H1 (cell line): ENCODE data around the gene SEH1L. TPM values are rescaled to one million over a fixed set of nuclear protein-coding genes. Genes with fewer than 3 reads are reported as not detected.

ENCODE experiments used
- CTCF ChIA-PET: fragments of 300-600 bp; sonication (Branson Sonifier 250); formaldehyde crosslinking; loops from one replicate; lab custom pipeline; 2021; ENCODE audit not compliant: partially characterized antibody; lab: Charles Lee
- POLR2A ChIA-PET: fragments of 300-600 bp; sonication (Branson Sonifier 250); formaldehyde crosslinking; loops from one replicate; lab custom pipeline; 2021; ENCODE audit warnings: inconsistent platforms; ENCODE audit not compliant: partially characterized antibody; lab: Charles Lee
- DNase-seq, 2 experiments: peaks; one replicate each; pipeline versions ENCODE4 v3.0.0 to v3.0.0-alpha.2; 2010 to 2022; ENCODE audit warnings: low spot score in 2 of 2, low read depth in 1 of 2, mixed read lengths in 1 of 2
- FAIRE-seq: peaks from 2 replicates; lab custom pipeline; 2011; peaks lifted over from hg19 to GRCh38; lab: Jason Lieb, UNC
- H2AFZ ChIP-seq: 2 replicates; pipeline ENCODE4 v1.8.1; 2012; ENCODE audit warnings: low read length, inconsistent platforms
- H2AK5ac ChIP-seq: 2 replicates; pipeline ENCODE4 v1.6.1; 2013; ENCODE audit warnings: low read depth, low read length
- H2BK120ac ChIP-seq: replicated peaks from 2 replicates; pipeline ENCODE3; 2013; ENCODE audit warnings: low read depth, low read length, inconsistent platforms
- H2BK12ac ChIP-seq: 2 replicates; pipeline ENCODE4 v1.6.1; 2013; ENCODE audit warnings: low read depth, low read length
- H2BK15ac ChIP-seq: 2 replicates; pipeline ENCODE4 v1.6.1; 2013; ENCODE audit warnings: low read length
- H2BK20ac ChIP-seq: 2 replicates; pipeline ENCODE4 v1.6.1; 2013; ENCODE audit warnings: low read length
- H2BK5ac ChIP-seq: 2 replicates; pipeline ENCODE4 v1.6.1; 2013; ENCODE audit warnings: low read depth, low read length
- H3K14ac ChIP-seq: 2 replicates; pipeline ENCODE4 v1.6.1; 2013; ENCODE audit warnings: inconsistent platforms; ENCODE audit not compliant: insufficient read length
- H3K18ac ChIP-seq: 2 replicates; pipeline ENCODE4 v1.6.1; 2013; ENCODE audit warnings: low read length; ENCODE audit errors: extremely low read depth
- H3K23ac ChIP-seq: 2 replicates; pipeline ENCODE4 v1.6.1; 2013; ENCODE audit warnings: inconsistent platforms; ENCODE audit not compliant: insufficient read length
- H3K23me2 ChIP-seq: 2 replicates; pipeline ENCODE4 v1.6.1; 2013; ENCODE audit warnings: low read depth, low read length
- H3K27ac ChIP-seq: 2 replicates; pipeline ENCODE4 v1.6.1; 2011; ENCODE audit warnings: low read depth, low read length, inconsistent platforms
- H3K27me3 ChIP-seq, 4 experiments: replicated peaks in 1 of 4; 1 replicate in 1 of 4; 2 replicates in 3 of 4; pipeline versions ENCODE4 v1.6.1 to v1.8.1; 2011 to 2013; ENCODE audit warnings: low read length in 3 of 4, mild to moderate bottlenecking in 3 of 4, inconsistent platforms in 2 of 4, mixed read lengths in 2 of 4, moderate library complexity in 1 of 4; ENCODE audit not compliant: control insufficient read depth in 3 of 4, insufficient read depth in 3 of 4; ENCODE audit errors: extremely low read depth in 1 of 4
- H3K36me3 ChIP-seq, 4 experiments: 2 replicates each; pipeline versions ENCODE4 v1.6.1 to v1.8.1; 2011 to 2013; ENCODE audit warnings: mild to moderate bottlenecking in 4 of 4, low read length in 3 of 4, moderate library complexity in 2 of 4, control low read depth in 1 of 4, inconsistent platforms in 1 of 4; ENCODE audit not compliant: insufficient read depth in 4 of 4, control insufficient read depth in 2 of 4
- H3K4ac ChIP-seq: replicated peaks from 2 replicates; pipeline ENCODE3; 2013; ENCODE audit warnings: low read length, low read depth, mixed read lengths, inconsistent platforms; ENCODE audit not compliant: insufficient read length
- H3K4me1 ChIP-seq, 4 experiments: replicated peaks in 1 of 4; 1 replicate in 1 of 4; 2 replicates in 3 of 4; pipeline versions ENCODE4 v1.6.1 to v1.8.1; 2011 to 2013; ENCODE audit warnings: low read length in 3 of 4, inconsistent platforms in 2 of 4, mixed read lengths in 1 of 4; ENCODE audit not compliant: insufficient read depth in 4 of 4, control insufficient read depth in 3 of 4
- H3K4me2 ChIP-seq, 2 experiments: 2 replicates each; pipeline versions ENCODE4 v1.6.1 to v1.8.1; 2011 to 2013; ENCODE audit warnings: low read depth in 2 of 2, low read length in 2 of 2, control low read depth in 1 of 2, inconsistent platforms in 1 of 2, mild to moderate bottlenecking in 1 of 2; ENCODE audit not compliant: insufficient read depth in 1 of 2
- H3K4me3 ChIP-seq, 4 experiments: fragments of 200-600, 300-600 bp in 1 of 4; sonication (generic), shearing (Covaris generic), sonication (Bioruptor Twin) in 1 of 4; 2 replicates each; pipeline versions ENCODE4 v1.5.1 to v1.8.1; 2011 to 2016; ENCODE audit warnings: low read length in 4 of 4, low read depth in 3 of 4, control low read depth in 2 of 4, inconsistent platforms in 2 of 4, mild to moderate bottlenecking in 2 of 4, mixed read lengths in 1 of 4, moderate library complexity in 1 of 4; ENCODE audit not compliant: insufficient read depth in 2 of 4; ENCODE audit errors: extremely low read depth in 1 of 4
- H3K56ac ChIP-seq: replicated peaks from 2 replicates; pipeline ENCODE3; 2013; ENCODE audit warnings: low read depth, mild to moderate bottlenecking, mixed read lengths, low read length, inconsistent platforms; ENCODE audit not compliant: insufficient read length
- H3K79me1 ChIP-seq: 2 replicates; pipeline ENCODE4 v1.6.1; 2013; ENCODE audit warnings: low read depth, low read length, control low read depth
- H3K79me2 ChIP-seq, 2 experiments: 2 replicates each; pipeline versions ENCODE4 v1.6.1 to v1.8.1; 2012 to 2013; ENCODE audit warnings: low read length in 2 of 2, mild to moderate bottlenecking in 2 of 2, inconsistent platforms in 1 of 2; ENCODE audit not compliant: insufficient read depth in 2 of 2, control insufficient read depth in 1 of 2
- H3K9ac ChIP-seq, 4 experiments: replicated peaks in 1 of 4; 1 replicate in 1 of 4; 2 replicates in 3 of 4; pipeline versions ENCODE4 v1.6.1 to v1.8.1; 2011 to 2013; ENCODE audit warnings: low read depth in 3 of 4, low read length in 3 of 4, control low read depth in 2 of 4, mild to moderate bottlenecking in 2 of 4, moderate library complexity in 2 of 4, inconsistent platforms in 1 of 4; ENCODE audit errors: extremely low read depth in 1 of 4
- H3K9me3 ChIP-seq, 2 experiments: 2 replicates each; pipeline versions ENCODE4 v1.6.1 to v1.8.1; 2012 to 2013; ENCODE audit warnings: mild to moderate bottlenecking in 2 of 2, moderate library complexity in 2 of 2, control low read depth in 1 of 2, inconsistent platforms in 1 of 2, low read depth in 1 of 2, low read length in 1 of 2, mixed read lengths in 1 of 2; ENCODE audit not compliant: insufficient read depth in 2 of 2
- H4K20me1 ChIP-seq, 2 experiments: replicated peaks in 1 of 2; 2 replicates each; pipeline versions ENCODE3 to v1.8.1; 2011 to 2013; ENCODE audit warnings: inconsistent platforms in 2 of 2, low read length in 2 of 2, mild to moderate bottlenecking in 1 of 2; ENCODE audit not compliant: insufficient read depth in 2 of 2, control insufficient read depth in 1 of 2
- H4K5ac ChIP-seq: 2 replicates; pipeline ENCODE4 v1.6.1; 2013; ENCODE audit warnings: low read length, low read depth, mixed read lengths, inconsistent platforms; ENCODE audit not compliant: insufficient read length
- H4K8ac ChIP-seq: 2 replicates; pipeline ENCODE4 v1.8.0; 2013; ENCODE audit warnings: mild to moderate bottlenecking, moderate library complexity, low read length, inconsistent platforms; ENCODE audit not compliant: insufficient read depth; ENCODE audit errors: extremely low read depth
- H4K91ac ChIP-seq: replicated peaks from 2 replicates; pipeline ENCODE3; 2013; ENCODE audit warnings: low read length, mixed read lengths, inconsistent platforms; ENCODE audit not compliant: insufficient read length
- ASH2L ChIP-seq: fragments of 200-600, 300-600 bp; sonication (generic); IDR thresholded peaks from one replicate; pipeline ENCODE4 v1.7.1; 2017; ENCODE audit warnings: low read length
- CTBP2 ChIP-seq: IDR thresholded peaks from 2 replicates; pipeline ENCODE4 v1.7.0; 2011; ENCODE audit warnings: borderline replicate concordance, mild to moderate bottlenecking, moderate library complexity, mixed read lengths, low read length; ENCODE audit not compliant: insufficient read depth, insufficient read length
- HDAC2 ChIP-seq, 2 experiments: fragments of 300-600 bp in 1 of 2; sonication (generic) in 1 of 2; IDR thresholded peaks; 2 replicates each; pipeline ENCODE4 v1.6.1; 2011 to 2012; ENCODE audit warnings: low read depth in 2 of 2, low read length in 2 of 2, mild to moderate bottlenecking in 2 of 2, moderate library complexity in 2 of 2, borderline replicate concordance in 1 of 2, inconsistent platforms in 1 of 2
- JUN ChIP-seq: IDR thresholded peaks from 2 replicates; pipeline ENCODE4 v1.6.1; 2011; ENCODE audit warnings: low read depth, mild to moderate bottlenecking, improper control_type of control experiment, low read length
- WGBS, 2 experiments: shearing (Covaris generic) in 1 of 2; methylation state at CpG; one replicate each; pipeline versions ENCODE4 v1.1.6 to v1.1.7; 2013 to 2015; ENCODE audit warnings: low lambda C conversion rate in 2 of 2, mixed read lengths in 2 of 2, inconsistent platforms in 1 of 2, low coverage in 1 of 2, missing lambda C conversion rate in 1 of 2; ENCODE audit not compliant: insufficient replicate concordance in 2 of 2, insufficient coverage in 1 of 2, insufficient read length in 1 of 2; ENCODE audit errors: extremely low coverage in 1 of 2, missing lambda C conversion rate in 1 of 2; 5-methylcytosine and 5-hydroxymethylcytosine counted together
- polyA plus RNA-seq, 7 experiments: library from polyadenylated mRNA; depleted of rRNA in 3 of 7; stranded (reverse) in 5 of 7; unstranded in 2 of 7; fragments of >200 nt in 5 of 7; fragments of 200-250 nt in 2 of 7; gene quantifications; 1 replicate in 5 of 7; 2 replicates in 1 of 7; 4 replicates in 1 of 7; pipeline versions ENCODE4 v1.2.1 to v1.2.3, GENCODE V29; 2011 to 2013; ENCODE audit warnings: missing spikeins in 2 of 7, mixed read lengths in 2 of 7
- total RNA-seq: library from RNA; stranded (reverse); fragmentation: NEBNext Ultra II Directional; extraction: Animal tissue kit (Norgen Biotek cat#: 25700); gene quantifications from 2 replicates; pipeline ENCODE4 v1.2.1, GENCODE V29; 2021

The SEH1L gene
- total and polyA plus RNA-seq, 2 of the 8 experiments (the other 6 are each of a cell fraction or from before 2014, with no cell fraction given): 41.7 to 96.7 TPM

GRCh38 chr18:12906119-12906518, 41.7 kb upstream of the SEH1L start:
- H3K4ac ChIP-seq: no peak overlapping the region
- no peaks in the 10 kb centered on the region for H3K36me3 ChIP-seq
- H4K20me1 ChIP-seq: no peaks in the 10 kb centered on the region
- no peak overlapping the region for H2BK15ac ChIP-seq
- H3K79me1 ChIP-seq: no peaks in the 10 kb centered on the region
- H3K27ac ChIP-seq: no peak overlapping the region
- H4K8ac ChIP-seq: no peak overlapping the region
- no peak overlapping the region for H2BK5ac ChIP-seq
- no peak overlapping the region for H2BK20ac ChIP-seq
- no peak overlapping the region for H2AK5ac ChIP-seq
- H3K4me2 ChIP-seq: no peak overlapping the region
- H2BK12ac ChIP-seq: no peak overlapping the region
- FAIRE-seq (no peak), DNase-seq (no peak)
- ChIA-PET CTCF (no interaction called here), POLR2A (interaction anchor here (0.6 kb wide), 1 partner anchor 11 kb away, joined by 3 read pairs; no protein-coding TSS in a partner anchor)
- no peak overlapping the region for H3K18ac ChIP-seq
- peaks cover 0 to 2% (median 0%) of the 10 kb centered on the region in 4 experiments; a peak in 1 of 7 replicates for H3K27me3 ChIP-seq
- H2AFZ ChIP-seq: no peak overlapping the region
- H3K23ac ChIP-seq: no peak overlapping the region
- no peak overlapping the region for H3K56ac ChIP-seq
- no peaks in the 10 kb centered on the region for H3K79me2 ChIP-seq
- no peak overlapping the region for H3K9ac ChIP-seq
- no peaks in the 10 kb centered on the region for H3K9me3 ChIP-seq
- H3K4me1 ChIP-seq: no peaks in the 10 kb centered on the region
- no peak overlapping the region for H2BK120ac ChIP-seq
- 96% methylated on average over 4 of the region's 4 CpGs; no CpG with 5 or more reads in 1 of the 2 experiments for WGBS, 2 experiments
- no peak overlapping the region for H3K14ac ChIP-seq
- no peak overlapping the region for H4K5ac ChIP-seq
- H3K23me2 ChIP-seq: no peaks in the 10 kb centered on the region
- no peak overlapping the region for H4K91ac ChIP-seq
- no peak overlapping the region for H3K4me3 ChIP-seq
- TF ChIP-seq HDAC2 (IDR thresholded peaks at IDR 0.05; ENCODE audit: borderline replicate concordance in 1 of 2, low read depth in 2 of 2, low read length in 2 of 2) (no peak), CTBP2 (no peak), ASH2L (no peak), JUN (no peak)
